A549 (cell line): Measurements from ENCODE around the gene LIMD2. TPM values are rescaled to one million over a fixed set of nuclear protein-coding genes. Genes with fewer than 3 reads are reported as not detected.

Source experiments
- ATAC-seq, 2 experiments: fragments of 200-7000 bp in 1 of 2; fragments of >200 bp in 1 of 2; cut with Nextera tagmentation in 1 of 2; cut with Tn5 transposase in 1 of 2; 3 replicates each; pipeline versions ENCODE4 v1.8.0 to v1.9.1; 2018 to 2020; ENCODE audit warnings: mild to moderate bottlenecking in 1 of 2, moderate library complexity in 1 of 2
- CTCF ChIA-PET: fragments of 300-600 bp; sonication (Branson Sonifier 250); formaldehyde crosslinking; extraction: SDS; loops from one replicate; lab custom pipeline; 2021; ENCODE audit warnings: antibody characterized with exemption, inconsistent platforms; lab: Yijun Ruan, JAX
- POLR2A ChIA-PET: fragments of 350-600 bp; formaldehyde crosslinking; extraction: SDS; loops from one replicate; lab custom pipeline; 2021; ENCODE audit warnings: antibody characterized with exemption, inconsistent platforms; lab: Yijun Ruan, JAX
- DNase-seq, 2 experiments: peaks; one replicate each; pipeline versions ENCODE4 v3.0.0 to v3.0.0-alpha.2; 2011 to 2016; ENCODE audit warnings: low read depth in 1 of 2, low spot score in 1 of 2
- FAIRE-seq: peaks from 2 replicates; lab custom pipeline; 2011; peaks lifted over from hg19 to GRCh38; lab: Jason Lieb, UNC
- H3K27ac ChIP-seq, 2 experiments: fragments of >200 bp; sonication (Bioruptor Twin); formaldehyde crosslinking; 3 replicates each; pipeline ENCODE4 v1.5.1; 2016 to 2017
- H3K4me1 ChIP-seq: fragments of >200 bp; sonication (Bioruptor Twin); formaldehyde crosslinking; 3 replicates; pipeline ENCODE4 v1.6.1; 2016
- H3K4me2 ChIP-seq: fragments of >200 bp; sonication (Bioruptor Twin); formaldehyde crosslinking; 3 replicates; pipeline ENCODE4 v1.6.1; 2016
- H3K4me3 ChIP-seq: fragments of >200 bp; sonication (Bioruptor Twin); formaldehyde crosslinking; 3 replicates; pipeline ENCODE4 v1.5.1; 2016
- H3K9me3 ChIP-seq: fragments of >200 bp; sonication (Bioruptor Twin); formaldehyde crosslinking; 3 replicates; pipeline ENCODE4 v1.6.1; 2016
- CEBPB ChIP-seq, 2 experiments: fragments of >200 bp in 1 of 2; sonication (Bioruptor Twin) in 1 of 2; formaldehyde crosslinking in 1 of 2; IDR thresholded peaks; 2 replicates each; pipeline ENCODE4 v1.6.1; 2012 to 2016
- EHMT2 ChIP-seq: fragments of 200-600 bp; sonication (generic); IDR thresholded peaks from 2 replicates; pipeline ENCODE4 v1.6.1; 2016; ENCODE audit warnings: antibody characterized with exemption, low read depth, mild to moderate bottlenecking, moderate library complexity
- FOSB ChIP-seq: fragments of 250-450 bp; sonication (Bioruptor Pico); IDR thresholded peaks from 2 replicates; pipeline ENCODE4 v1.5.0; 2020; ENCODE audit warnings: mild to moderate bottlenecking, moderate library complexity
- HOXB13 ChIP-seq: fragments of 250-450 bp; sonication (Bioruptor Pico); IDR thresholded peaks from 2 replicates; pipeline ENCODE4 v1.5.0; 2020; ENCODE audit warnings: low read depth, mild to moderate bottlenecking, moderate library complexity
- HOXB5 ChIP-seq: fragments of 250-450 bp; sonication (Bioruptor Pico); IDR thresholded peaks from 2 replicates; pipeline ENCODE4 v1.5.0; 2020; ENCODE audit warnings: mild to moderate bottlenecking, moderate library complexity
- MYC ChIP-seq: IDR thresholded peaks from 2 replicates; pipeline ENCODE4 v1.6.1; 2012; ENCODE audit warnings: mild to moderate bottlenecking, inconsistent platforms, low read length, improper control_type of control experiment, borderline replicate concordance
- NPAS2 ChIP-seq: fragments of 250-450 bp; sonication (Bioruptor Pico); IDR thresholded peaks from 2 replicates; pipeline ENCODE4 v1.8.0; 2022; ENCODE audit warnings: mild to moderate bottlenecking, moderate library complexity, borderline replicate concordance
- RARB ChIP-seq: fragments of 250-450 bp; sonication (Bioruptor Pico); IDR thresholded peaks from 2 replicates; pipeline ENCODE4 v1.8.0; 2021; ENCODE audit warnings: mild to moderate bottlenecking, moderate library complexity
- SMC3 ChIP-seq: fragments of >200 bp; sonication (Bioruptor Twin); formaldehyde crosslinking; IDR thresholded peaks from 3 replicates; pipeline ENCODE4 v1.6.1; 2018; ENCODE audit warnings: inconsistent platforms
- SREBF2 ChIP-seq: fragments of 450-650 bp; IDR thresholded peaks from 2 replicates; pipeline ENCODE4 v1.6.1; 2014; ENCODE audit warnings: mild to moderate bottlenecking, moderate library complexity
- TP53 ChIP-seq: fragments of 250-450 bp; sonication (Bioruptor Pico); IDR thresholded peaks from 2 replicates; pipeline ENCODE4 v1.5.0; 2021; ENCODE audit warnings: mild to moderate bottlenecking, moderate library complexity
- ZNF302 ChIP-seq: fragments of 250-450 bp; sonication (Bioruptor Pico); IDR thresholded peaks from 2 replicates; pipeline ENCODE4 v1.9.0; 2021; ENCODE audit warnings: inconsistent platforms, mild to moderate bottlenecking, moderate library complexity
- WGBS: methylation state at CpG from one replicate; pipeline ENCODE4 v1.1.6; 2017; ENCODE audit errors: missing lambda C conversion rate; 5-methylcytosine and 5-hydroxymethylcytosine counted together
- polyA plus RNA-seq, 4 experiments: library from polyadenylated mRNA; depleted of rRNA in 3 of 4; stranded (reverse); fragments of >200 nt; fragmentation: RNase III in 1 of 4; extraction: RNeasy Plus Mini Kit Qiagen cat#74134 plus additional on column Dnase treatment in 1 of 4; gene quantifications; 2 replicates in 3 of 4; 3 replicates in 1 of 4; pipeline ENCODE4 v1.2.3, GENCODE V29; 2011 to 2017
- TF ChIP-seq, protein P1 (sequence below): fragments of 200-600 bp; sonication (generic); IDR thresholded peaks from 2 replicates; pipeline ENCODE4 v1.6.1; 2016; ENCODE audit warnings: antibody characterized with exemption, mild to moderate bottlenecking, moderate library complexity
- TF ChIP-seq, protein P2 (sequence below): fragments of 250-450 bp; sonication (Bioruptor Pico); IDR thresholded peaks from 2 replicates; pipeline ENCODE4 v1.5.0; 2020; ENCODE audit warnings: low read depth, mild to moderate bottlenecking, moderate library complexity
- TF ChIP-seq, protein P3 (sequence below): fragments of >200 bp; sonication (Bioruptor Twin); formaldehyde crosslinking; IDR thresholded peaks from 3 replicates; pipeline ENCODE4 v1.6.1; 2016
- TF ChIP-seq, protein P4 (sequence below): fragments of 450-650 bp; IDR thresholded peaks from 2 replicates; pipeline ENCODE4 v1.6.1; 2014; ENCODE audit warnings: antibody characterized with exemption
- TF ChIP-seq, protein P5 (sequence below): fragments of >200 bp; sonication (Bioruptor Twin); formaldehyde crosslinking; IDR thresholded peaks from 2 replicates; pipeline ENCODE4 v1.6.1; 2016

The LIMD2 gene
- polyA plus RNA-seq, 2 of the 4 experiments (the other 2 are of a cell fraction), result 6.0 to 14.5 TPM

DNA sequence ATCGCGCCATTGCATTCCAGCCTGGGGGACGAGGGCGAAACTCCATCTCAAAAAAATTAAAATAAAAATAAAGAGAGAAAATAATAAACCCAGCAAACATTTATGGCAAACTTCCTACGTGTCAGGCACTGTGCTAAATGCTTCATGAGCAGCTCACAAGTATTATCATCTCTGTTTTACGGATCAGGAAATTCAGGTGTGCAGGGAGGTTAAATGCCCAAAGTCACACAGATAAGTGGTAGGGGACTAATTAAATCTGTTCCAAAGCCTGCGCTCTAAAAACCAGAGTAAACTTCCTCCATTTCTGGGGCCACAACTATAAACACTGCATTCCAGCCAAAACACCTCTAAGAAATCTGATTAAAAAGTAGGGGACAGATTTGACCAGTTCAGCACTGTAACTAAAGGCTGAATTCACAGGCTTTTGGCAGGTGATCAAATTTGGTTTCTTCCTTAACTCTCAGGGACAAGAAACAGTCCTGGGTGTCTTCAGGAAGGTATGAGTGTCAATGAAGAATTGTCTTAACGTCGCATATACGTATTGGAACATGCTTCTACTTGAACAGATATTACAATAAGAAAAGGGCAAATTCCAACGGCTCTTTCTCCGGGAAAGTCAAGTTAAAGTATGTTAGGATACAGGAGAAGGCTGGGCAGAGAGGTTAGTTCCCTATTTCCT is 40.7 kb upstream of the LIMD2 start:
- no peak for DNase-seq
- CTCF ChIA-PET, result interaction anchor here (0.6 to 1.0 kb wide), 2 partner anchors 14 to 129 kb away, joined by 3 read pairs; no protein-coding TSS in a partner anchor
- Histone ChIP-seq H3K4me1 (peaks cover 14% of the 10 kb centered on the region), H3K4me2 (peak overlapping the region; percentile 94), H3K27ac (peak overlapping the region; percentile 89 to 95), H3K9me3 (no peaks in the 10 kb centered on the region), H3K4me3 (peak overlapping the region; percentile 78)
- 46% methylated on average over 12 of the region's 12 CpGs for WGBS
- no peak for FAIRE-seq
- POLR2A ChIA-PET, result interaction anchor here (1.0 to 1.6 kb wide), 3 partner anchors 33 to 118 kb away, joined by 3 to 10 read pairs (median 4); partner anchors contain the start of genes CCDC47, DDX42 and MAP3K3
- ATAC-seq, result 0 out of 6 replicates have a peak, but pooled peaks of 1 of the 2 experiments have one; percentile 2
- TF ChIP-seq, protein P1, sequence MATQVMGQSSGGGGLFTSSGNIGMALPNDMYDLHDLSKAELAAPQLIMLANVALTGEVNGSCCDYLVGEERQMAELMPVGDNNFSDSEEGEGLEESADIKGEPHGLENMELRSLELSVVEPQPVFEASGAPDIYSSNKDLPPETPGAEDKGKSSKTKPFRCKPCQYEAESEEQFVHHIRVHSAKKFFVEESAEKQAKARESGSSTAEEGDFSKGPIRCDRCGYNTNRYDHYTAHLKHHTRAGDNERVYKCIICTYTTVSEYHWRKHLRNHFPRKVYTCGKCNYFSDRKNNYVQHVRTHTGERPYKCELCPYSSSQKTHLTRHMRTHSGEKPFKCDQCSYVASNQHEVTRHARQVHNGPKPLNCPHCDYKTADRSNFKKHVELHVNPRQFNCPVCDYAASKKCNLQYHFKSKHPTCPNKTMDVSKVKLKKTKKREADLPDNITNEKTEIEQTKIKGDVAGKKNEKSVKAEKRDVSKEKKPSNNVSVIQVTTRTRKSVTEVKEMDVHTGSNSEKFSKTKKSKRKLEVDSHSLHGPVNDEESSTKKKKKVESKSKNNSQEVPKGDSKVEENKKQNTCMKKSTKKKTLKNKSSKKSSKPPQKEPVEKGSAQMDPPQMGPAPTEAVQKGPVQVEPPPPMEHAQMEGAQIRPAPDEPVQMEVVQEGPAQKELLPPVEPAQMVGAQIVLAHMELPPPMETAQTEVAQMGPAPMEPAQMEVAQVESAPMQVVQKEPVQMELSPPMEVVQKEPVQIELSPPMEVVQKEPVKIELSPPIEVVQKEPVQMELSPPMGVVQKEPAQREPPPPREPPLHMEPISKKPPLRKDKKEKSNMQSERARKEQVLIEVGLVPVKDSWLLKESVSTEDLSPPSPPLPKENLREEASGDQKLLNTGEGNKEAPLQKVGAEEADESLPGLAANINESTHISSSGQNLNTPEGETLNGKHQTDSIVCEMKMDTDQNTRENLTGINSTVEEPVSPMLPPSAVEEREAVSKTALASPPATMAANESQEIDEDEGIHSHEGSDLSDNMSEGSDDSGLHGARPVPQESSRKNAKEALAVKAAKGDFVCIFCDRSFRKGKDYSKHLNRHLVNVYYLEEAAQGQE, result no peak
- TF ChIP-seq, protein P2, sequence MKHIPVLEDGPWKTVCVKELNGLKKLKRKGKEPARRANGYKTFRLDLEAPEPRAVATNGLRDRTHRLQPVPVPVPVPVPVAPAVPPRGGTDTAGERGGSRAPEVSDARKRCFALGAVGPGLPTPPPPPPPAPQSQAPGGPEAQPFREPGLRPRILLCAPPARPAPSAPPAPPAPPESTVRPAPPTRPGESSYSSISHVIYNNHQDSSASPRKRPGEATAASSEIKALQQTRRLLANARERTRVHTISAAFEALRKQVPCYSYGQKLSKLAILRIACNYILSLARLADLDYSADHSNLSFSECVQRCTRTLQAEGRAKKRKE (CRISPR knock-in tag), result no peak
- no peak for TF ChIP-seq CEBPB (IDR thresholded peaks at IDR 0.05)
- TF ChIP-seq, protein P3, sequence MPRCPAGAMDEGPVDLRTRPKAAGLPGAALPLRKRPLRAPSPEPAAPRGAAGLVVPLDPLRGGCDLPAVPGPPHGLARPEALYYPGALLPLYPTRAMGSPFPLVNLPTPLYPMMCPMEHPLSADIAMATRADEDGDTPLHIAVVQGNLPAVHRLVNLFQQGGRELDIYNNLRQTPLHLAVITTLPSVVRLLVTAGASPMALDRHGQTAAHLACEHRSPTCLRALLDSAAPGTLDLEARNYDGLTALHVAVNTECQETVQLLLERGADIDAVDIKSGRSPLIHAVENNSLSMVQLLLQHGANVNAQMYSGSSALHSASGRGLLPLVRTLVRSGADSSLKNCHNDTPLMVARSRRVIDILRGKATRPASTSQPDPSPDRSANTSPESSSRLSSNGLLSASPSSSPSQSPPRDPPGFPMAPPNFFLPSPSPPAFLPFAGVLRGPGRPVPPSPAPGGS, result no peak

DNA sequence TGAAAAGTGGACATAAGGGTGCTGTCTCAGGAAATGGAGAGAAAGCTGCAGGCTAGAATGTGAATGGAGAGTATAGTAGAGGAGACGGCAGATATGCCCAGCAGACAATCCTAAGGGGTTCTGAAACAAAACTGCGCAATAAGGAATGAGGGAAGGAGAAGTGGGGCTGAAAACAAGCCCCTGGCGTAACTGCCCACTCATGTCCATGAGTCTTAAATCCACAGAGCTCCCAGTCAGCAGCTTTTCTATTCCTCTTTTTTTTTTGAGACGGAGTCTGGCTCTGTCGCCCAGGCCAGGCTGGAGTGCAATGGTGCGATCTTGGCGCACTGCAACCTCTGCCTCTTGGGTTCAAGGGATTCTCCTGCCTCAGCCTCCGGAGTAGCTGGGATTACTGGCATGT is 35.8 kb upstream of the LIMD2 start:
- ATAC-seq (no peak), FAIRE-seq (no peak), DNase-seq (no peak)
- Histone ChIP-seq H3K4me2 (no peak overlapping the region), H3K9me3 (no peaks in the 10 kb centered on the region), H3K27ac (no peak overlapping the region), H3K4me1 (peaks cover 9% of the 10 kb centered on the region; the same call in 2 of the 3 replicates), H3K4me3 (no peak overlapping the region)
- CTCF ChIA-PET, result interaction anchor here (0.7 to 1.5 kb wide), 5 partner anchors 11 to 124 kb away, joined by 3 to 4 read pairs (median 4); no protein-coding TSS in a partner anchor
- 94% methylated on average over 8 of the region's 8 CpGs for WGBS
- no peak for TF ChIP-seq HOXB5 (CRISPR knock-in tag)
- TF ChIP-seq RARB (CRISPR knock-in tag), result no peak
- no peak for TF ChIP-seq ZNF302 (CRISPR knock-in tag)
- TF ChIP-seq, protein P2 (CRISPR knock-in tag), result no peak
- no peak for TF ChIP-seq TP53 (CRISPR knock-in tag)
- TF ChIP-seq EHMT2, result no peak
- TF ChIP-seq NPAS2 (CRISPR knock-in tag), result no peak
- TF ChIP-seq HOXB13 (CRISPR knock-in tag), result no peak
- TF ChIP-seq, protein P4, sequence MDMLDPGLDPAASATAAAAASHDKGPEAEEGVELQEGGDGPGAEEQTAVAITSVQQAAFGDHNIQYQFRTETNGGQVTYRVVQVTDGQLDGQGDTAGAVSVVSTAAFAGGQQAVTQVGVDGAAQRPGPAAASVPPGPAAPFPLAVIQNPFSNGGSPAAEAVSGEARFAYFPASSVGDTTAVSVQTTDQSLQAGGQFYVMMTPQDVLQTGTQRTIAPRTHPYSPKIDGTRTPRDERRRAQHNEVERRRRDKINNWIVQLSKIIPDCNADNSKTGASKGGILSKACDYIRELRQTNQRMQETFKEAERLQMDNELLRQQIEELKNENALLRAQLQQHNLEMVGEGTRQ, result no peak
- TF ChIP-seq, protein P5, sequence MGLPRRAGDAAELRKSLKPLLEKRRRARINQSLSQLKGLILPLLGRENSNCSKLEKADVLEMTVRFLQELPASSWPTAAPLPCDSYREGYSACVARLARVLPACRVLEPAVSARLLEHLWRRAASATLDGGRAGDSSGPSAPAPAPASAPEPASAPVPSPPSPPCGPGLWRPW, result no peak
- TF ChIP-seq SREBF2, result no peak
- no peak for TF ChIP-seq SMC3
- no peak for TF ChIP-seq FOSB (CRISPR knock-in tag)
- TF ChIP-seq MYC, result no peak
- POLR2A ChIA-PET, result interaction anchor here (0.7 to 1.2 kb wide), 2 partner anchors 14 to 38 kb away, joined by 4 to 5 read pairs; partner anchors contain the start of genes CCDC47 and DDX42
